ENCODE measurements around the gene HNRNPA0.

- no peak for TF ChIP-seq PATZ1 (CRISPR knock-in tag; IDR thresholded peaks at IDR 0.05; ENCODE audit: borderline replicate concordance)
- TF ChIP-seq ZC3H10 (CRISPR knock-in tag; IDR thresholded peaks at IDR 0.05) = no peak
- no peak for TF ChIP-seq ZNF8 (CRISPR knock-in tag; IDR thresholded peaks at IDR 0.05)
- TF ChIP-seq ARNTL (CRISPR knock-in tag; IDR thresholded peaks at IDR 0.05; ENCODE audit: borderline replicate concordance, low read depth) = no peak
- no peak for TF ChIP-seq ZNF70 (CRISPR knock-in tag; IDR thresholded peaks at IDR 0.05)
- TF ChIP-seq SNAI2 (CRISPR knock-in tag; IDR thresholded peaks at IDR 0.05) = no peak
- TF ChIP-seq TOX (CRISPR knock-in tag; IDR thresholded peaks at IDR 0.05; ENCODE audit: borderline replicate concordance) = no peak
- no peak for TF ChIP-seq CREB5 (CRISPR knock-in tag; IDR thresholded peaks at IDR 0.05; ENCODE audit: low read depth)
- no peak for TF ChIP-seq RARB (CRISPR knock-in tag; IDR thresholded peaks at IDR 0.05)
- no peak for TF ChIP-seq TSHZ2 (CRISPR knock-in tag; IDR thresholded peaks at IDR 0.05)
- TF ChIP-seq ISL1 (CRISPR knock-in tag; IDR thresholded peaks at IDR 0.05) = no peak
- no peak for TF ChIP-seq ZFP3 (CRISPR knock-in tag; IDR thresholded peaks at IDR 0.05)
- no peak for TF ChIP-seq OSR1 (CRISPR knock-in tag; IDR thresholded peaks at IDR 0.05)
These were observed 47.3 kb downstream of the HNRNPA0 start for GRCh38 chr5:137706841-137707240.
